Cardiac muscle cell (in vitro differentiated cells and primary cell): Measurements from ENCODE around the gene WDFY2. TPM values are rescaled to one million over a fixed set of nuclear protein-coding genes. Genes with fewer than 3 reads are reported as not detected.

ENCODE experiments used
- DNase-seq, 2 donors: peaks; one replicate each; pipeline versions ENCODE4 v3.0.0 to v3.0.0-alpha.2; 2010 to 2017; ENCODE audit warnings: low read depth in 1 of 2, low spot score in 1 of 2
- H3K27ac ChIP-seq: fragments of 200-600 bp; sonication (generic); 2 replicates; pipeline ENCODE4 v1.5.1; 2016
- H3K27me3 ChIP-seq: fragments of 200-600 bp; sonication (generic); 2 replicates; pipeline ENCODE4 v1.6.0; 2016; ENCODE audit warnings: control low read depth
- H3K36me3 ChIP-seq: fragments of 200-600 bp; sonication (generic); 2 replicates; pipeline ENCODE4 v1.5.1; 2016; ENCODE audit warnings: control low read depth
- H3K4me1 ChIP-seq: fragments of 200-600 bp; sonication (generic); 2 replicates; pipeline ENCODE4 v1.8.1; 2017; ENCODE audit warnings: low read depth, mild to moderate bottlenecking, mixed run types
- H3K4me3 ChIP-seq: fragments of 200-600 bp; sonication (generic); 2 replicates; pipeline ENCODE4 v1.5.1; 2016; ENCODE audit warnings: mild to moderate bottlenecking
- H3K9me3 ChIP-seq: fragments of 200-600 bp; sonication (generic); 2 replicates; pipeline ENCODE4 v1.5.1; 2017; ENCODE audit warnings: low read depth, mild to moderate bottlenecking, control low read depth
- polyA plus RNA-seq: library from polyadenylated mRNA; unstranded; fragments of >200 nt; fragmentation: Nextera tagmentation; extraction: Ambion mirVana; gene quantifications from 2 replicates; pipeline ENCODE4 v1.2.1, GENCODE V29; 2016
- total RNA-seq: library from RNA; depleted of rRNA; stranded (reverse); fragments of >200 nt; gene quantifications from 2 replicates; pipeline ENCODE4 v1.2.3, GENCODE V29; 2016
- TF ChIP-seq, protein P1 (sequence below): IDR thresholded peaks from 2 replicates; pipeline ENCODE4 v1.5.1; 2012; ENCODE audit warnings: low read depth, mild to moderate bottlenecking, low read length

WDFY2 gene
- total and polyA plus RNA-seq, 2 experiments from 2014 or later = 9.1 to 20.4 TPM

GRCh38 chr13:51599444-51600176 is 15.3 kb downstream of the WDFY2 start:
- no peak overlapping the region for H3K27ac ChIP-seq
- no peaks in the 10 kb centered on the region for H3K27me3 ChIP-seq
- H3K4me3 ChIP-seq = no peak overlapping the region
- H3K4me1 ChIP-seq = peaks cover 4% of the 10 kb centered on the region
- TF ChIP-seq, protein P1, sequence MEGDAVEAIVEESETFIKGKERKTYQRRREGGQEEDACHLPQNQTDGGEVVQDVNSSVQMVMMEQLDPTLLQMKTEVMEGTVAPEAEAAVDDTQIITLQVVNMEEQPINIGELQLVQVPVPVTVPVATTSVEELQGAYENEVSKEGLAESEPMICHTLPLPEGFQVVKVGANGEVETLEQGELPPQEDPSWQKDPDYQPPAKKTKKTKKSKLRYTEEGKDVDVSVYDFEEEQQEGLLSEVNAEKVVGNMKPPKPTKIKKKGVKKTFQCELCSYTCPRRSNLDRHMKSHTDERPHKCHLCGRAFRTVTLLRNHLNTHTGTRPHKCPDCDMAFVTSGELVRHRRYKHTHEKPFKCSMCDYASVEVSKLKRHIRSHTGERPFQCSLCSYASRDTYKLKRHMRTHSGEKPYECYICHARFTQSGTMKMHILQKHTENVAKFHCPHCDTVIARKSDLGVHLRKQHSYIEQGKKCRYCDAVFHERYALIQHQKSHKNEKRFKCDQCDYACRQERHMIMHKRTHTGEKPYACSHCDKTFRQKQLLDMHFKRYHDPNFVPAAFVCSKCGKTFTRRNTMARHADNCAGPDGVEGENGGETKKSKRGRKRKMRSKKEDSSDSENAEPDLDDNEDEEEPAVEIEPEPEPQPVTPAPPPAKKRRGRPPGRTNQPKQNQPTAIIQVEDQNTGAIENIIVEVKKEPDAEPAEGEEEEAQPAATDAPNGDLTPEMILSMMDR = no peak
- no peak for DNase-seq
- H3K9me3 ChIP-seq = no peaks in the 10 kb centered on the region
- no peaks in the 10 kb centered on the region for H3K36me3 ChIP-seq

- H3K9me3 ChIP-seq = no peaks in the 10 kb centered on the region
Observed at GRCh38 chr13:51600703-51601102, 16.4 kb downstream of the WDFY2 start.

GRCh38 chr13:51601601-51602565 is 17.6 kb downstream of the WDFY2 start:
- Histone ChIP-seq H3K36me3 (no peaks in the 10 kb centered on the region), H3K4me1 (peaks cover 2% of the 10 kb centered on the region), H3K9me3 (no peaks in the 10 kb centered on the region), H3K27ac (no peak overlapping the region), H3K4me3 (no peak overlapping the region), H3K27me3 (no peaks in the 10 kb centered on the region)
- DNase-seq = no peak
- TF ChIP-seq, protein P1 = no peak

More at GRCh38 chr13:51600703-51601102, 16.4 kb downstream of the WDFY2 start:
- Histone ChIP-seq H3K27ac (no peak overlapping the region), H3K36me3 (no peaks in the 10 kb centered on the region), H3K27me3 (no peaks in the 10 kb centered on the region), H3K4me1 (no peaks in the 10 kb centered on the region), H3K4me3 (no peak overlapping the region)
- TF ChIP-seq, protein P1 = no peak
- no peak for DNase-seq

DNA sequence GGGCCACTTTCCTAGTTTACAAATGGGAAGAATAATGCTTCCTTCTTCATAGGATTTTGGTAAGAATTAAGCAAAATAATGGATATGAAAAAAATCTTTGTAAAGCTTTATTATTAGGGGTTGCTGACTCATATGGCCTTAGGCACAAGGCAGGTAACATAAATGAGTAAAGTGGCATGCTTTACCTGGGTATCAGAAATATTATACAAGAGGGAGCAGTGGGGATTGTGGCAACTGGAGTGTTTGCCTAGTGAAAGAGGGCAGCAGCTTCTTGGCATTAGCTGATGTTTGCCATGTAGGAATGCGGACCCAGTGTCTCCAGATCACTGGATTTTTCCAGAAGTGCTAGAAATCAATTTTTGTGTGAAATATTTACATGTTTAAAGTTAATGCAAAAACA is 19.5 kb downstream of the WDFY2 start:
- H3K9me3 ChIP-seq = no peaks in the 10 kb centered on the region
- TF ChIP-seq, protein P1 = no peak
- no peak overlapping the region for H3K4me3 ChIP-seq
- H3K27ac ChIP-seq = no peak overlapping the region
- H3K36me3 ChIP-seq = no peaks in the 10 kb centered on the region
- H3K4me1 ChIP-seq = peaks cover 6% of the 10 kb centered on the region
- DNase-seq = no peak
- no peaks in the 10 kb centered on the region for H3K27me3 ChIP-seq

- TF ChIP-seq, protein P1 = no peak
- no peaks in the 10 kb centered on the region for H3K9me3 ChIP-seq
- H3K27me3 ChIP-seq = no peaks in the 10 kb centered on the region
- DNase-seq = no peak
- H3K4me1 ChIP-seq = peaks cover 6% of the 10 kb centered on the region
- no peaks in the 10 kb centered on the region for H3K36me3 ChIP-seq
- no peak overlapping the region for H3K27ac ChIP-seq
- H3K4me3 ChIP-seq = no peak overlapping the region
Observed at GRCh38 chr13:51605698-51606097, 21.4 kb downstream of the WDFY2 start.
